SHP77 (cell line): ENCODE data around the gene FRY.

Experiments used
- DNase-seq, 2 experiments: peaks; one replicate each; lab custom pipeline; 2025; lab: John Stamatoyannopoulos, UW

The FRY gene

GRCh38 chr13:32216281-32216680 lies 184.7 kb downstream of the FRY start:
- no peak for DNase-seq

- DNase-seq, result no peak
These were observed 190.6 kb downstream of the FRY start for GRCh38 chr13:32222046-32222676.

GRCh38 chr13:32224916-32225315 lies 193.3 kb downstream of the FRY start:
- DNase-seq, result no peak

GRCh38 chr13:32225481-32225931 lies 193.9 kb downstream of the FRY start:
- DNase-seq, result no peak

GRCh38 chr13:32228330-32229041 lies 196.9 kb downstream of the FRY start:
- peak; percentile 98 for DNase-seq

GRCh38 chr13:32229443-32229842 lies 197.9 kb downstream of the FRY start:
- peak; percentile 61 to 79 for DNase-seq

- DNase-seq, result no peak
These were observed 200.7 kb downstream of the FRY start for GRCh38 chr13:32232263-32232662.

- no peak for DNase-seq
These were observed 201.5 kb downstream of the FRY start for GRCh38 chr13:32233062-32233461.

- DNase-seq, result no peak
These were observed 203.3 kb downstream of the FRY start for GRCh38 chr13:32234914-32235313.

GRCh38 chr13:32237681-32238080 lies 206.1 kb downstream of the FRY start:
- no peak for DNase-seq

GRCh38 chr13:32243695-32244094 lies 212.1 kb downstream of the FRY start:
- no peak for DNase-seq

GRCh38 chr13:32245555-32245954 lies 214.0 kb downstream of the FRY start:
- DNase-seq, result no peak

- peak; percentile 37 to 69 for DNase-seq
These were observed 214.9 kb downstream of the FRY start for GRCh38 chr13:32246468-32246867.

GRCh38 chr13:32247887-32248286 lies 216.3 kb downstream of the FRY start:
- DNase-seq, result no peak

GRCh38 chr13:32248801-32249200 lies 217.2 kb downstream of the FRY start:
- DNase-seq, result no peak

- no peak for DNase-seq
These were observed 221.4 kb downstream of the FRY start for GRCh38 chr13:32252812-32253438.

- DNase-seq, result no peak
These were observed 222.4 kb downstream of the FRY start for GRCh38 chr13:32253911-32254399.

GRCh38 chr13:32254416-32254815 lies 222.8 kb downstream of the FRY start:
- no peak for DNase-seq

- DNase-seq, result no peak
These were observed 223.5 kb downstream of the FRY start for GRCh38 chr13:32254916-32255723.

GRCh38 chr13:32255724-32256109 lies 224.1 kb downstream of the FRY start:
- peak; percentile 71 to 84 for DNase-seq

- no peak for DNase-seq
These were observed 224.7 kb downstream of the FRY start for GRCh38 chr13:32256243-32256642.

- no peak for DNase-seq
These were observed 226.1 kb downstream of the FRY start for GRCh38 chr13:32257649-32258048.
